CD4-positive, alpha-beta T cell treated with Interleukin-6 at 100 ng/mL for 8 hours (primary cell): Measurements from ENCODE around the gene ATF6.
"Not testable (repeated sequence)": the region's sequence is repeated elsewhere in the genome, so short reads cannot be mapped to it uniquely, and the experiment has no call there.

ENCODE experiments used
- DNase-seq: peaks from one replicate; pipeline ENCODE4 v3.0.0-alpha.2; 2020; ENCODE audit warnings: mixed read lengths, low spot score

Gene ATF6

DNA sequence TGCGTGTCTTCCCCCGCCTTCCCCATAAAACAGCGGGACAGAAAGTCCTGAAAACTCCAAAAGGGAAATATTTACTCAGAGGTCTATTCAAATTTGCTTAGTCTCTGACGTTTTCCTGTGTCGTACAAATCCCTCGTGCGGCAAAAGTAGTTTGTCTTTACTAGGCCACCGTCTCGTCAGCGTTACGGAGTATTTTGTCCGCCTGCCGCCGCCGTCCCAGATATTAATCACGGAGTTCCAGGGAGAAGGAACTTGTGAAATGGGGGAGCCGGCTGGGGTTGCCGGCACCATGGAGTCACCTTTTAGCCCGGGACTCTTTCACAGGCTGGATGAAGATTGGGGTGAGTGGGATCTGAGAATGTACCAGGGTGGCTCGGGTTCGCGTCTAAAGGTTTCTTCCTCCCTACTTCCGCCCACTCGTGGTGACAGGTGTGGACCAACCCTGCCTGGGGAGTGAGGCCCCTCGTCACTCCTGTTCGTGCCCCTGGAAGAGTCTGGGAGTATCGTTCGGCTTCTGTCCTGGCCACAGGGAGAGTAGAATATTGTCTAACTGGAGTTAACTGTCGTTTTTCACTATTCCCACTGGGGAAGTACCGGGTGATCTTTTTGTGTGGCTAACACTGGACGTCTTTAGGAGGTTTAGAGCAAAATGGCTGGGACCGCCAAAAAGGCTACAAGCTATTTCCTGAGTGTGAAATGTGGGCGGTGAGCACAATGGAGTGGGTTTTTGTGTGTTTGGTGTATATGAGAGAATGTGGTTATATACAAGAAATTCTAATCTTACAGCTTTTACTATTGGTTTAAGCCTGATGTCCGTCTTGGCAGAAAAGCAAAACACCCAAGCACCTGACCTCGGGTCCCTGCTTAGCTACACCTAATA, at the start of gene ATF6:
Gene ATF6, plus strand, starts transcription at position 219 of the 880 bp plus-strand sequence. Its CDS starts 41 bp downstream, at position 260.
- peak; percentile 72 for DNase-seq

- no peak for DNase-seq
Observed at GRCh38 chr1:161718559-161719324, 47.4 kb upstream of the ATF6 start.

DNA sequence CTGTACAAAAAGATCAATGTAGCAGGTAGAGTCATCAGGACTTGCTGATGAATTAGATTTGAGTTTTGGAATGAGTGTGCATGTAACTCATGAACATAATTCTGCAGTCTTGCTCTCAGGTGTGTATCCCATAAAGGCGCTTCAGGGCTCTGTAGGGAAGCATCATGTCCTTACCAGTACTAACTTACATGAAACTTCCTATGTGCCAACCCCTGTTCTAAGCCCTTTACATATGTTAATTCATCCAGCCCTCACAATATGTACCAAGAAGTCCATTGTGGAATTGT, 46.9 kb upstream of the ATF6 start:
- no peak for DNase-seq

- no peak for DNase-seq
Observed at GRCh38 chr1:161720422-161720821, 45.7 kb upstream of the ATF6 start.

- no peak for DNase-seq
Observed at GRCh38 chr1:161720956-161721737, 45.0 kb upstream of the ATF6 start, which contains the start of gene FCRLB. FCRLB (plus strand) TSS chr1:161721544; CDS start chr1:161722673, 1,129 bp downstream.

- no peak for DNase-seq
Observed at GRCh38 chr1:161721738-161722343, 44.3 kb upstream of the ATF6 start.

DNA sequence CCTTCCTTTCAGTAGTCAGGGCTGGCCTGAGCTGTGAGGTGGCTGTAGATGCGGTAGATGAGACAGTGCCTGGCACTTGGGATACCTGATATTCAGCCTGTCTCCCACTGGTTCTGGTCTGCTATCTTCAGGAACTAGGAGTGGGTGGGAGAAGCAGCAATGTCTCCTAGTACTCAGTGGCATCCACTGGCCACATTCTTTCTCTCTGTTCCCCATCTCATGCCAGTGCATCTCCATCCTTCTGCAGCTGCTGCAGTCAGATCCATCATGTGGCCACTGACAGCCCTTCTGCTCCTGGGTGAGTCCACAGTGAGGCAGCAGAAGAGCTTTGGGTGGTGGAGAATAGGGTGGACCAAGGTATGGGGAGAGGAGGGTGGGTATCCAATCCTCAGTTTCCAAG, 43.7 kb upstream of the ATF6 start:
- DNase-seq: no peak

DNA sequence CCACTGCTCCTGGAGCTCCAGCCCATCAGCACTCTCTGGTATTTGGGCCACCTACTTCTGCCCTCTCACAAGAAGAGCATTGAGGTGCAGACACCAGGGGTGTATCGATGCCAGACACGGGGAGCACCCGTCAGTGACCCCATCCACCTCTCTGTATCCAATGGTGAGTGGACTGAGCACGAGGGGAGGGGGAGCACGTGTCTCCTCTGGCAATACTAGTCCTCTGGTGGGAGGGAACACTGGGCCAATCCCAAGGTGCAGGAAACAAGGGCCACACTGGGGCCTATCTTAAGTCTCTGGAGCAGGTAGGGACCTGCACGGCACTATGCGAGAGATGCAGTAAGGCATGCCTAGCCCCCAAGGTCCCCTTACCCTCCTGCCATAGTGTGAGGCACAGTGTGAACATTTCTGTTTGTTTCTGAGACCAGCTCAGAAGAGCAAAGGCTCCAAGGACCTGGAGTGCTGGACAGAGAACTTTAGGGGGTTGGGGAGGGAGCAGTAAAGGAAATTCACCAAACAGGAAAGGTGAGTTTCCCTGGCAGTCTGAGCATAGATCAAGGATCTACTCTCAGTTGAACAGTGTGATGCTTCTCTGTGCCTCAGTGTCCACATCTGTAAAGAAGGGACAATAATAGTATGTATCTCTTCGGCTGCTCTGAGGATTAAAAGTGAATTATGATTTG, 42.5 kb upstream of the ATF6 start:
- no peak for DNase-seq

GRCh38 chr1:161725258-161725907, 40.7 kb upstream of the ATF6 start:
- DNase-seq: not testable (repeated sequence)

- DNase-seq: peak; percentile 22
Observed at GRCh38 chr1:161725908-161726472, 40.1 kb upstream of the ATF6 start.

DNA sequence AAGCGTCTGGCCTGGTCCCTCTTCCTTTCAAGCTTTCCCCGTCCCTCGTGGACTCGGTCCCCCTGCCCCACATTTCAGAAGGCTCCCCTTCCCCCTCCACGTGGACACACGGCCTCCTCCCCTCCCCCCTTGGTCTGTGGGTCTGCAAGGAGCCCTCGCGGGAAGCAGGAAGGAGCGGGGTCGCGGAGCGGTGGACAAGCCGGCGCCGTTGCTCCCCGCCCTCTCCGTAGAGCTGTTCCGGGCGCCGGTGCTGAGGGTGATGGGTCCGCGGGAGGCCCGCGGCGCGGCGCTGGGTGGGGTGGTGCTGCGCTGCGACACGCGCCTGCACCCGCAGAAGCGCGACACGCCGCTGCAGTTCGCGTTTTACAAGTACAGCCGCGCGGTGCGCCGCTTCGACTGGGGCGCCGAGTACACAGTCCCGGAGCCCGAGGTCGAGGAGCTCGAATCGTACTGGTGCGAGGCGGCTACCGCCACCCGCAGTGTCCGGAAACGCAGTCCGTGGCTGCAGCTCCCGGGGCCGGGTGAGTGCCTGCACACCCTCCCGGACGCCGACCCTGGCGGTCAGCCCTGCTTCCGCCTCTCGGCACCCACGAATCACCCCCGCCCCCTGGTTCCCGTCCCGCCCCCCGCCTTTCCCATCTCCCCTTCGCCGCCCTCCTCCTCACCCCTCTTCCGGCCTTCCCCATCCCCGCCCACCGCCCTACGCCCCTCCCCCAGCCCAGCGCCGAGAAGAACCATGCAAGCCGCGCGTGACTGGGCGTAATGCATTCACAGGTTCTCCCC, 39.5 kb upstream of the ATF6 start:
- DNase-seq: peak; percentile 80

DNA sequence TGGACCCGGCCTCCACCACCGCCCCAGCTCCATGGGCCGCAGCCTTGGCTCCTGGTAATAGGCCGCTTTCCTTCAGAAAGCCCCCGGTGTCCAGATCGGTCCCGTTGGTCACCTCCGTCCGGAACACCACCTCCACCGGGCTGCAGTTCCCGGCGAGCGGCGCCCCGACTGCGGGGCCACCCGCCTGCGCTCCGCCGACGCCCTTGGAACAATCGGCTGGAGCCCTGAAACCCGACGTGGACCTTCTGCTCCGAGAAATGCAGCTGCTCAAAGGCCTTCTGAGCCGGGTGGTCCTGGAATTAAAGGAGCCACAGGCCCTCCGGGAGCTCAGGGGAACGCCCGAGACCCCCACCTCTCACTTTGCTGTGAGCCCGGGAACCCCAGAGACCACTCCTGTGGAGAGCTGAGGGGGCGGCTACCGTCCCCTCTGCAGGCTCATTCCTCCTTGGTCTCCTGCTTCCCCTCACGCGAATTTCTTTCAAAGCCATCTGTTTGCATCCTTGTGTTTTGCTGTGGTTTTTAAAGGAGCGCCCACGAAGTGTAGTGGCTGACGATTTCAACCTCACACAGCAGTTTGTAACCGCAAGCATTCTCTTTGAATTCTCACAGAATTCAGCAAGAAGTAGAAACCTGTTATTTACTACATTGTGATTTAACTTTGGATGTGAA, 38.7 kb upstream of the ATF6 start:
- DNase-seq: peak; percentile 62

DNA sequence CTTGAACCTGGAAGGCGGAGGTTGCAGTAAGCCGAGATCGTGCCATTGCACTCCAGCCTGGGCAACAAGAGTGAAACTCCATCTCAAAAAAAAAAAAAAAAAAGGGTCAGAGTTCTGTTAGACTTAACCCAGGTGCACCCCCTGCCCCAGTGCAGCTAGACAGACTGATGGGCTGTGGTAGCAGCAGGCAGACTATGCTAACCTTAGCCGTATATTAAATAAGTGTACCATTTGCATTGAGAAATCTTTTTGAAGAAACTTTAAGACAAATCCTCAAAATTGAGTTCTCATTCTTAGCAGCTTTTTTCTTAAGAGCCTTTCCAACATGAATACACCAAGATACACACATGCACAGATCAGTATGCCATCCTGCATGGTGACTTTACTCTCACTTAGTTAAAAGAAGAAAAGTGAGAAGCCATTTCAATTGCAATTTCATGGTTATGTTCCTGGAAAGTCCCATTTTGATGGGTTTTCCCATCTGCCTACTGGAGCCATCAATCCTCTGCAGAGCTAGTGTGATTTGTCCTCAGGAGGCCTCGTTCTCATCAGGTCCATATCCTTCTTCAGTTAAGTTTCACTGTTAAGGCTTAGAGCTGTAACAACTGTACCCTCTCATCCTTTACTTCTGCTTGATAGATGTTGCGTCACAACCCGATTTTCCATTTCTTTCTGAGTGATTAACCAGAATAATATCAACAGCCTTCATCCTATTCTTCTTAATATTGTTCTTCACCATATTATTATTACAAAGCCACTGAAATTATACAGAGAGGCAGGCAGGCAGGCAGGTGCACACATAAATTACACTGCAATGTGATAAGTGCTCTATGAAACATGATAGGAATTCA, 37.5 kb upstream of the ATF6 start:
- no peak for DNase-seq

DNA sequence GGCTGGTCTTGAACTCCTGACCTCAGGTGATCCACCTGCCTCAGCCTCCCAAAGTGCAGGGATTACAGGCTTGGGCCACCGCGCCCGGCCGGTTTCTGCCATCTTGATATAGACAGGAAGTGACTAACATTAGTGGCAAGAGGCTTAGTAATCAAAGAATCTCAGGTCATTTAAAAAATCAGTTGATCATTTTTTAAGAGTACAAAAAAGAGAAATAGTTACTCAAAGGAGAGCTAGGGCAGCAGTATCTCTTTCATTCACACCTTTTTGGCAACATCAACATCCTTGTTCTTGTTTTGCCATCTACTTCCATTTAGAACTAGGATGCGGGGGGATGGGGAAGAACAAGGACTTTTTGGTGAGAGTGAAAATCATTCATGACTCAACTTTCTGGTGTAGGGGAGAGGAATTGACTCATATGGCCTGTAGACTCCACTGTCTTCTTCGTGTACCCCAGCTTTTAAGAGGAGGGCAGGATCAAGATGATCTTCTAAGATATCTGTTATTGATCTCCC, 36.0 kb upstream of the ATF6 start:
- peak; percentile 12 for DNase-seq

DNA sequence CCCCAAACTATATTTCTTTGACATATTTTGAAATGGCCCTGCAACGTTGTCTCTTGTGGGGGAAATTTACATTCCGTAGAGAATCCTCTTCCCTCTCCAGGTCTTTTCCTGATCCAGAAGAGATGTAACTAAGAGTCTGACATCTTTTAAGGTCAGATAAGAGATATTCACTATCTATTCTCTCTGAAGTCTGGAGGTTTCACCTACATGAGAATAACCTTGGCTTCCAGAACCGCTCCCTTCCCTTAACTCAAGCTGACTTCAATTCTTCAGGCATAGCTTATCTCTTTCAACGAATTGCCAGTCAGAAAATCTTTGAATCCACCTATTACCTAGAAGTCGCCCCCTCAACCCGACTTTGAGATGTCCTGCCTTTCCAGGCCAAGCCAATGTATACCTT, 34.9 kb upstream of the ATF6 start:
- no peak for DNase-seq

DNA sequence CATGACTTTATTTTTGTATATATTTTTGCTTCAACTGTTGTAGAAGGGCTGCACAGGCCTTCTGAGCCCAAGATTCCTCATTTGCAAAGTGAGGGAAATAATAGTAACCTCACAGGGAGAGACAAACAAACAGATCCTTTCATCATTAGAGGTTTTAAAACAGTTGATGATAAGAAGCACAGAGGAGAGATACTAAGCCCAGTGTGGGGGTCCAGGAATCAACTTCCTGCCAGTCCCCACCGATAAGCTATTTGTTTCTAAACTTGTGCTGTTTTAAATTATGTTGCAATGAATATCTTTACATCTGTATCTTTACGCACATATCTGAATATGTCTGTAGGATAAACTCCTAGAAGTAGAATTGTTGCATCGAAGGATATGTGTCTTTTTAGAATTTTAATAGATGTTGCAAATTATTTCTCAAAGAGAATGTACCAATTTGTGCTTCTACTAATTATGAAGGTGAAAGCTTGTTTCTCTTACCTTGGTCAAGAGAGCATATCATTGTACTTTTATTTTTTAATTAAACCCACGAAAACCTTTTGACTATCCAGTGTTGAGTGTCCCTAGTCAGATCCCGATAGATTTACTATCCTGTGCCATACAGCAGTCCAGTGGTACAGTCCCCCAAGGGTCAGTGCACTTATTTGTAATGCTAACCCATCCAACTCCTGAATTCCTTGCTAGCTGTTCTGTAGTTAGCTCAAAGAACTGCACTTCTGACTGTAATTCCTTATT, 34.0 kb upstream of the ATF6 start:
- no peak for DNase-seq

GRCh38 chr1:161733526-161733925, 32.6 kb upstream of the ATF6 start:
- no peak for DNase-seq
